ENCODE measurements around the gene ITGA7. TPM values are rescaled to one million over a fixed set of nuclear protein-coding genes. Genes with fewer than 3 reads are reported as not detected.

Gene ITGA7
- total RNA-seq, 2 experiments from 2014 or later, result 5.5 to 5.6 TPM

GRCh38 chr12:55698241-55698955, 9.3 kb downstream of the ITGA7 start:
- no peaks in the 10 kb centered on the region for H3K36me3 Mint-ChIP-seq (ENCODE audit: low read depth)
- ATAC-seq (no peak), DNase-seq (no peak)
- no peaks in the 10 kb centered on the region for H3K9me3 Mint-ChIP-seq (ENCODE audit: low read depth)
- no peak overlapping the region for H3K4me3 Mint-ChIP-seq
- no peak overlapping the region for H3K27ac Mint-ChIP-seq
- H3K27me3 Mint-ChIP-seq, result no peaks in the 10 kb centered on the region
- intact Hi-C loops (cut with DNase I, micrococcal nuclease), result no loop called here
- POLR2A ChIA-PET, result no interaction called here
- no peaks in the 10 kb centered on the region for H3K4me1 Mint-ChIP-seq
- CTCF ChIA-PET, result interaction anchor here (1.0 kb wide), 1 partner anchor 42 kb away, joined by 3 read pairs; no protein-coding TSS in a partner anchor

GRCh38 chr12:55697686-55698085, 10.0 kb downstream of the ITGA7 start:
- Mint-ChIP-seq H3K36me3 (ENCODE audit: low read depth) (no peaks in the 10 kb centered on the region), H3K4me1 (no peaks in the 10 kb centered on the region), H3K4me3 (no peak overlapping the region), H3K27ac (no peak overlapping the region), H3K27me3 (no peaks in the 10 kb centered on the region), H3K9me3 (ENCODE audit: low read depth) (no peaks in the 10 kb centered on the region)
- DNase-seq, result no peak
- POLR2A ChIA-PET, result no interaction called here
- intact Hi-C loops (cut with DNase I, micrococcal nuclease), result no loop called here
- CTCF ChIA-PET, result interaction anchor here (1.0 kb wide), 1 partner anchor 41 kb away, joined by 3 read pairs; no protein-coding TSS in a partner anchor
- ATAC-seq, result no peak

DNA sequence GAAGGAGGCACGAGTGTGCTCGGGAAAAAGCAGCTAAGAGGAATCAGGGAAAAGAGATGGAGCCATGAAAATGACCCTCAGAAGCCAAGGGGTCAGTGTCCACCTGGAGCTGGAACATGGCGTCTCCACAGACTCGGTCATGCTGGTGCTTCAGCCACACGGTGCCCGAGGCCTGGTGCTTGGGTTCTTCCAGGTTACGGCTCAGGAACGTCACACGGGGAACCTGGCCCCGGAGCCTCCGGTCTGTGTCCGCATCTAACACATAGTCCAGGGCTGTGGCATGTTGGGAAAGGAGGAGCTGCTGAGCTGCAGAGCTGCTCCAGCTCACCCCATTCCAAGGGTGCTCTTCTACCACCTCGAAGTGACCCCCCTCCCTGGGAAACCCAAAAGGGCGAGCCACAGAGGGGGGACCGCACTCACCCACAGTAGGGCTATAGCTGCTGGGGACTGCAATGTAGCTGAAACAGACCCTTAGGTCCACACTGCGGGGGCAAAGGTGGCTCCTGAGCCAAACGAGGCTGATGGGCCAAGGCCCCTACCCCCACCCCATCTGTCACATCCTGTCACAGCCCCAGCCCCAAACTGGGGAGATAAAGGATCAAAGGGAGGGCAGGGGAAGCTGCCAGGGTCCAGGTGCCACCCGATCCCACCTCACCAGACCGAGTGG, 10.8 kb downstream of the ITGA7 start:
- ChIA-PET POLR2A (no interaction called here), CTCF (interaction anchor here (0.6 to 1.8 kb wide), 2 partner anchors 26 to 40 kb away, joined by 3 to 6 read pairs; no protein-coding TSS in a partner anchor)
- Mint-ChIP-seq H3K36me3 (ENCODE audit: low read depth) (no peaks in the 10 kb centered on the region), H3K4me1 (no peaks in the 10 kb centered on the region), H3K4me3 (no peak overlapping the region), H3K9me3 (ENCODE audit: low read depth) (no peaks in the 10 kb centered on the region), H3K27ac (no peak overlapping the region), H3K27me3 (no peaks in the 10 kb centered on the region)
- intact Hi-C loops (cut with DNase I, micrococcal nuclease), result no loop called here
- DNase-seq, result no peak
- no peak for ATAC-seq

DNA sequence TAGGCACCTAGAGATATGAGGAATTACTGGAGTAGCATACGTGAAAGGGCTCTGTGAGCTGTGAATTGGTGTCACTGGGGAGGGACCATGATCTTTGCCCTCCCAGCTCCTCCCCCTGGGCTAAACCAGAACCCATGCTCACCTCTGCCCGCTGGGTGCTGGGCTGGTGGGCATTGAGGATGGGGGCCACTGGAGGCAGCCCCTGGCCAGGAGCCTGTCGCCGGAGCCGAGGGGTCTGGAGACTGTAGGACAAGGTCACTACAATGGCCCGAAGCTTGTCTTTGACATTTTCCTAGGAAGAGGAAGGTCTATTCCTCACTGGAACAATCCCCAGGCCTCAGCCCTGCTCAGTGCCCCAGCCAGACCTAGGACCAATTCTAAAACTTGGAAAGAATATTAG, 11.6 kb downstream of the ITGA7 start:
- no peaks in the 10 kb centered on the region for H3K9me3 Mint-ChIP-seq (ENCODE audit: low read depth)
- POLR2A ChIA-PET, result no interaction called here
- no peak overlapping the region for H3K27ac Mint-ChIP-seq
- intact Hi-C loops (cut with DNase I, micrococcal nuclease), result no loop called here
- no peaks in the 10 kb centered on the region for H3K4me1 Mint-ChIP-seq
- CTCF ChIA-PET, result interaction anchor here (0.6 to 1.8 kb wide), 2 partner anchors 27 to 40 kb away, joined by 3 to 6 read pairs; no protein-coding TSS in a partner anchor
- DNase-seq, result no peak
- H3K4me3 Mint-ChIP-seq, result no peak overlapping the region
- H3K36me3 Mint-ChIP-seq (ENCODE audit: low read depth), result no peaks in the 10 kb centered on the region
- no peaks in the 10 kb centered on the region for H3K27me3 Mint-ChIP-seq
- no peak for ATAC-seq

GRCh38 chr12:55695349-55695748, 12.4 kb downstream of the ITGA7 start:
- no peaks in the 10 kb centered on the region for H3K4me1 Mint-ChIP-seq
- ATAC-seq (no peak), DNase-seq (no peak)
- H3K9me3 Mint-ChIP-seq (ENCODE audit: low read depth), result no peaks in the 10 kb centered on the region
- H3K27me3 Mint-ChIP-seq, result no peaks in the 10 kb centered on the region
- no peak overlapping the region for H3K27ac Mint-ChIP-seq
- intact Hi-C loops (cut with DNase I, micrococcal nuclease), result no loop called here
- H3K36me3 Mint-ChIP-seq (ENCODE audit: low read depth), result no peaks in the 10 kb centered on the region
- ChIA-PET CTCF (interaction anchor here (1.8 kb wide), 1 partner anchor 39 kb away, joined by 6 read pairs; no protein-coding TSS in a partner anchor), POLR2A (interaction anchor here (0.6 kb wide), 1 partner anchor 190 kb away, joined by 3 read pairs; no protein-coding TSS in a partner anchor)
- H3K4me3 Mint-ChIP-seq, result no peak overlapping the region

DNA sequence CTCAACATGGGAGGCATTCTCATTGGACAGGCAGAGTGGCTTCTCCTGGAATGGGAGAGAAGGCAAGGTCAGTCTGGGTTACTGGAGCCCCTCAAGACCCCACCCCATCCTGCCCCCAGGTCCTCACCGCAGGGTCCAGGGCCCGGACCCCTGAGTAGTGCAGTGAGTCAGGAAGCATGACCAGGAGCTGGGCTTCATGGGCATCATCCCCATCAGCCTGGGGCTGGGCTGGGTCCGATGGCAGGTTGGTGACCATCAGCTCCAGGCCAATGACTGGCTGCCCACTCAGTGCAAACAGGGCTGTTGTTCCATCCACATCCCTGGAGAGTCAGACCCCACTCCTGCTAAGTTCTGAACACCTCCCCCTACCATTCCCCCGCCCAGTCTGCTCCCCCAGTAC, 13.1 kb downstream of the ITGA7 start:
- ChIA-PET POLR2A (no interaction called here), CTCF (interaction anchor here (1.2 kb wide), 1 partner anchor 12 kb away, joined by 3 read pairs; no protein-coding TSS in a partner anchor)
- intact Hi-C loops (cut with DNase I, micrococcal nuclease), result no loop called here
- ATAC-seq, result no peak
- Mint-ChIP-seq H3K27me3 (no peaks in the 10 kb centered on the region), H3K4me1 (no peaks in the 10 kb centered on the region), H3K36me3 (ENCODE audit: low read depth) (no peaks in the 10 kb centered on the region), H3K9me3 (ENCODE audit: low read depth) (no peaks in the 10 kb centered on the region), H3K4me3 (no peak overlapping the region), H3K27ac (no peak overlapping the region)
- DNase-seq, result no peak

GRCh38 chr12:55694188-55694515, 13.6 kb downstream of the ITGA7 start:
- Mint-ChIP-seq H3K27me3 (no peaks in the 10 kb centered on the region), H3K27ac (no peak overlapping the region), H3K4me3 (no peak overlapping the region), H3K9me3 (ENCODE audit: low read depth) (no peaks in the 10 kb centered on the region), H3K36me3 (ENCODE audit: low read depth) (no peaks in the 10 kb centered on the region), H3K4me1 (no peaks in the 10 kb centered on the region)
- ChIA-PET CTCF (interaction anchor here (0.6 to 1.2 kb wide), 2 partner anchors 12 to 48 kb away, joined by 3 to 6 read pairs; no protein-coding TSS in a partner anchor), POLR2A (no interaction called here)
- intact Hi-C loops (cut with DNase I, micrococcal nuclease), result no loop called here
- ATAC-seq (no peak), DNase-seq (no peak)

DNA sequence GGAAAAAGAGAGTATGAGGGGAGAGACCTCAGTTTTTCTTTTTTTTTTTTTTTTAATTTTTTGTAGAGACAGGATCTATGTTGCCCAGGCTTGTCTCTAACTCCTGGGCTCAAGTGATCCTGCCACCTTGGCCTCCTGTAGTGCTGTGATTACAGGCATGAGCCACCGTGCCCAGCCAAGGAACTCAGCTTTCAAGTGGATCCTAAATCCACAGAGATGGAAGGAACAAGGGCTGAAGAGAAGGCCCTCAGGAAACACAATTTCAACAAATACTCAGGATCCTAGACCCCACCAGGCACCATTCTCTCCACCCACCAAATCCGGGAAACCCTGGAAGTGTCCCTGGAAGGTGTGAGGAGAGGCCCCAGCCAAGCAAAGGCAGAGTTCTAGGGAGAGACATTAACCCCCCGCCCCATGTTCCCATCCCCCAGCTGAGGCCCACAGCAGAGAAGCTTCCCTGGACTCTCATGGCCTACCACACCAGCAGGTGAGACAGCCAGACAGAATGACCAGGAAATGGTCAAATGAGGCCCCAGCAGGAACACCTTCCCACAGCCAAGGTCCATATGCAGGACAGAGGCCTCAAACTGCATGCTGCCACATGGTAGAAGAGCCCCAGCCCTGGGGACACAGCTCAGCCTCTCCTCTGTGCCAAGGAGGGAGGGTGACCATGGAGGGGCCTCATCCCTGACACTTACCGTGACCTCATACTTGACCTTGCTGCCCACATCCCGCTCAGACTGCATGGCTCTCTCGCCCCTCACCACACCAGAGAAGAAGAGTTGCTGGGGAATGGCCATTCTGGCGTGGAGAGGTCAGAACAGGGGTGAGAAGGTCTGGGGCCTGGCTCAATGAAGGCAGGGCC, 14.1 kb downstream of the ITGA7 start:
- ChIA-PET CTCF (interaction anchor here (0.5 to 1.2 kb wide), 5 partner anchors 13 to 1014 kb away, joined by 3 to 6 read pairs (median 3); no protein-coding TSS in a partner anchor), POLR2A (no interaction called here)
- intact Hi-C loops (cut with DNase I, micrococcal nuclease), result no loop called here
- no peaks in the 10 kb centered on the region for H3K27me3 Mint-ChIP-seq
- H3K4me1 Mint-ChIP-seq, result no peaks in the 10 kb centered on the region
- H3K36me3 Mint-ChIP-seq (ENCODE audit: low read depth), result no peaks in the 10 kb centered on the region
- DNase-seq (no peak), ATAC-seq (no peak)
- H3K9me3 Mint-ChIP-seq (ENCODE audit: low read depth), result no peaks in the 10 kb centered on the region
- no peak overlapping the region for H3K4me3 Mint-ChIP-seq
- no peak overlapping the region for H3K27ac Mint-ChIP-seq

DNA sequence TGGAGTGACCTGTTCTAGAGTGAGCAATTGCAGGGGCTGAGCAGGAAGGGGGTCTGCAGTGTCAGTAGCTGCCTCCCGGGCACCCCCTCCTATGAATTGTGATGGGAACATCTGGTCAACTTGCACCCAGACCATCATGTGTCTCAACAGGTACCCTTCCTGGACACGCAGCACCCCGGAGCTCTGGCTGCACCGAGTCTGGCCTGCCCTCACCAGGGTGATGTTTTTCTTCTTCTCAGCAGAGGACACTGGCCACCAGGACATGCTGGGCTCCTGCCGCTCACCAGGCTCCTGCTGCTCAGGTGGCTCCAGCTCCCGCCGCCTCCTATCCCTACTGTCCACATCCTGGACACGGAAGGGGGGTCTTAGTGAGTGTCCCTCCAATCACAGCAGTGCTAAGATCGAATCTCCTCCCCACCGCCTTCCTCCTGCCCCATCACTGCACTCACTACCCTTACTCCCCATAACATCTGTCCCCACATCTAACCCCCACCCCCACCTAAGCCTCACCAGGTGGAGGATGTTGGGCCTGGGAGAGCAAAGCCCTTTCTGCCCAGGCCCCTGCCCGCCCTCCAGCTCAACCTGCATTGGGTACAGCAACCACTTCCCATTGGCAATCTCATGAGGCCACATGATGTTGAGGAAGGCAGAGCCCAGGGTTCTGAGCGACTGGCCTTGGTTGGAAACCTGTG, 14.9 kb downstream of the ITGA7 start:
- POLR2A ChIA-PET, result no interaction called here
- no peaks in the 10 kb centered on the region for H3K9me3 Mint-ChIP-seq (ENCODE audit: low read depth)
- ATAC-seq (no peak), DNase-seq (no peak)
- CTCF ChIA-PET, result interaction anchor here (0.5 to 1.2 kb wide), 3 partner anchors 36 to 1013 kb away, joined by 3 to 4 read pairs (median 3); no protein-coding TSS in a partner anchor
- intact Hi-C loops (cut with DNase I, micrococcal nuclease), result no loop called here
- no peak overlapping the region for H3K4me3 Mint-ChIP-seq
- no peak overlapping the region for H3K27ac Mint-ChIP-seq
- no peaks in the 10 kb centered on the region for H3K36me3 Mint-ChIP-seq (ENCODE audit: low read depth)
- H3K4me1 Mint-ChIP-seq, result peaks cover 2% of the 10 kb centered on the region
- no peaks in the 10 kb centered on the region for H3K27me3 Mint-ChIP-seq

GRCh38 chr12:55688716-55689655, 18.7 kb downstream of the ITGA7 start:
- no peak overlapping the region for H3K27ac Mint-ChIP-seq
- DNase-seq, result no peak
- H3K27me3 Mint-ChIP-seq, result peaks cover 3% of the 10 kb centered on the region
- no peaks in the 10 kb centered on the region for H3K36me3 Mint-ChIP-seq (ENCODE audit: low read depth)
- no peak for ATAC-seq
- POLR2A ChIA-PET, result interaction anchor here (0.9 kb wide), 1 partner anchor 12 kb away, joined by 3 read pairs; no protein-coding TSS in a partner anchor
- peaks cover 7% of the 10 kb centered on the region for H3K4me1 Mint-ChIP-seq
- H3K9me3 Mint-ChIP-seq (ENCODE audit: low read depth), result no peaks in the 10 kb centered on the region
- intact Hi-C loops (cut with DNase I, micrococcal nuclease), result no loop called here
- CTCF ChIA-PET, result interaction anchor here (0.6 to 0.7 kb wide), 2 partner anchors 17 to 349 kb away, joined by 4 read pairs; no protein-coding TSS in a partner anchor
- no peak overlapping the region for H3K4me3 Mint-ChIP-seq

All from activated CD4-positive, alpha-beta T cell treated with anti-CD3 and anti-CD28 coated beads for 36 hours (primary cell).